GM04503 (cell line): Measurements from ENCODE around the gene NOX5.

ENCODE experiments used
- DNase-seq: peaks from one replicate; pipeline ENCODE4 v3.0.0-alpha.2; 2012; ENCODE audit warnings: low read depth

The NOX5 gene

GRCh38 chr15:69021895-69022294 is 7.4 kb downstream of the NOX5 start:
- DNase-seq, result no peak

DNA sequence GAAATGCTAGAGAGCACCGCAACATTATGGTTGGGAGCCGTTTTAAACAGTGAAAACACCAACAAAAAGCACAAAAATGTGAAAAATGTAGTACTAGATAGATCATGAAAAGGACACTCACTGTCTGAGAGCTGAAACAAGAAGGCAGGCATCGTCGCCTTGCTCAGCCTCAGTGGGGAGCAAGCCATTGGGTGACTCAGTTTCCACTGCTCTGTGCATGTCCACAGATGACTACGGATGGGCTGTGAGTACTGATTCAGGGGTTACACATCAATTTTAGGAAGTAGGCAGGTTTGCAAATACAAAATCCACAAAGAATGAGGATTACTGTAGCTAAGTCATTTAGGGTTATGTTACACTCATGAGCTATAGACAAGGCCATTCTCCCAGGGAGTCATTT is 10.8 kb downstream of the NOX5 start:
- no peak for DNase-seq

GRCh38 chr15:69026355-69026754 is 11.9 kb downstream of the NOX5 start:
- DNase-seq, result no peak

DNA sequence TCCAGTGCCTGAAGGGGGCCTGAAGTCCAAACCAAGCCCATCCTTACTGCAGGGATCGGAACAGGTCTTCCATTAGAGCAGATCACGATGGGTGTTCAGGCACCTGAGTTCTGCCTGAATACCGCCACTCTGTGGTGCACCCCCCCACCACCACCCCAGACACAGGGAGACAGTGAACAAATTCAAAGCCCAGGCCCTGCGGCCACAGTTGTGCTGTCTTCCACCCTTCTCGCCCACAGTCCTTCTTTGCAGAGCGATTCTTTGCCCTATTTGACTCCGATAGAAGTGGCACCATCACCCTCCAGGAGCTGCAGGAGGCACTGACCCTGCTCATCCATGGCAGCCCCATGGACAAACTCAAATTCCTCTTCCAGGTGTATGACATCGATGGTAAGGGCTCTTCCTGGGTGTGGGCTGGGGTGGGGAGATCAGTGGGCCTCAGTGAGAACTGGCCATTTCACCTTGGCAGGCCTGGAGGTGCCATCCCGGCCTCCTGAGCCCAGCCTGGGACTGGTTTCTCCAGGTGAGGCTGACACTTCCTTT is 13.6 kb downstream of the NOX5 start:
- DNase-seq, result no peak

DNA sequence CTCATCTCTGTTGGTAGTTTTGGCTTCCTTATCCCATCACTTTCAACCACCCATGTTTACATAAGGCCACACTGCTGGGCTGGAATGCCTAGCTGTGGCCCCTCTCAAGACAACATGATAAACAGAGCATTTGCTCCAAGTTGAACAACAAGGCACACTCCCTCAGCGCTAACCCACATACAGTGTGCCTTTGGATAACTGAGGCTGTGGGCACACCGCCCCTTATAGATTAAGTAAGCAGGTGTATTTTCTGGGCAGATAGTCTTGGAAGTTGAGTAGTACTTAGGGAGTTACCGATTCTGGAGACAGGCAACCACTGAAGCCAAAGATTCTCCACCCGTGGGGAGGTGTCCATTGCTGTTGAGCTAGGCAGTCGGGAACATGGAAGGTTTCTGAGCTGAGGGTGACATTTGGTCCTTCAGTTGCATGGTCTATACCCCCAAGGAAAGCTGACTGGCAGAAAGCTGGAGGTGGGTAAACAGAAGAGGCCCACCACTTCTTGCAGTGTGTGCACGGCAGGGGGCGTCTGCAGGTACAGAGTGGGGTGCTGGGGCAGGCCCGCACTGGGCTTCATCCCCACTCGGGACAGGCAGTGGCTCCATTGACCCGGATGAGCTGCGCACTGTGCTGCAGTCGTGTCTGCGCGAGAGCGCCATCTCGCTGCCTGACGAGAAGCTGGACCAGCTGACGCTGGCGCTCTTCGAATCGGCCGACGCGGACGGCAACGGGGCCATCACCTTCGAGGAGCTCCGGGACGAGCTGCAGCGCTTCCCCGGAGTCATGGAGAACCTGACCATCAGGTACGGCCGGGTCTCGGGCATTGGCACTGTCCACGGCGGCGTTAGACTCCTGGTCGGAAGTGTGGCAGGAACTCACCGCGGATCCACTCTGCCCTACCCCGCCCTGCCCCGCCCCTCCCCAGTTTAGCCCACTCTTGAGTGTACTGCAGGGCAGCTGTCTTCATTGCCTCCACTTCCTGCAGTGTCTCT is 16.8 kb downstream of the NOX5 start:
- no peak for DNase-seq

DNA sequence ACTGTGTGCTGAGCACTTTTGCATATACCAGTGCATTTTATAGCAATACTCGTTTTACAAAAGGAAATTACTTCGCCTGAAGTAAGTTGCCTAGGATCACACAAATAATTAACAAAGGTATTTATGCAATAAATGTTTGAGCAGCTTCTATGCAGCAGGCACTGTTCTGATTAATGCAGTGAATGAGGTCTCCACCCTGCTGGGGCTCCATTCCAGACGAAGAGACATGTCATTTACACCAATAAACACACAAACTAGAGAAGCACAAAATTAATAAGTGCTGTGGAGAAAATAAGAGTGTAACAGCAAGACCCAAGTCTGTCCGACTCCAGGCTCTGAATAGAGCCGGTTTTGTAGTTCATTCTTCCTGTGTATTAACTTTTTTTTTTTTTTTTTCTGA is 17.5 kb downstream of the NOX5 start:
- no peak for DNase-seq

GRCh38 chr15:69032703-69033373 is 18.3 kb downstream of the NOX5 start:
- DNase-seq, result no peak

DNA sequence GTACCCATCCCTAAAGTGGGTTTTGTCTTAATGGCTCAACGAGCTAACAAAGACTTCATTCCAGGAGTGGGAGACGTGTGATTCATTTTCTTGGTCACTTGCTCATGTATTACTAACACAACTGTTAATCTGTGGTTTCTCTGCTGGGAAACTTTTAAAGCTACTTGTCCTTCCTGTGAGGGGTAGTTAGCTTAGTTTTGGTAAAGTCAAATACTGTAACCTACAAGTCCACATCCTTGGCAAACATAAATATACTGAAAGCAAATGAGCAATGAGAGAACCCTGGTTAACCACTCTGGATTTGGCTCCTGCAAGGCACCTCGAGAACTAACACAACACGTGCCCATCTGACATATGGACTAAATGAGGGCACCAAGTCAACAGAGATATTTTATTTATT is 19.9 kb downstream of the NOX5 start:
- DNase-seq, result peak; percentile 69

DNA sequence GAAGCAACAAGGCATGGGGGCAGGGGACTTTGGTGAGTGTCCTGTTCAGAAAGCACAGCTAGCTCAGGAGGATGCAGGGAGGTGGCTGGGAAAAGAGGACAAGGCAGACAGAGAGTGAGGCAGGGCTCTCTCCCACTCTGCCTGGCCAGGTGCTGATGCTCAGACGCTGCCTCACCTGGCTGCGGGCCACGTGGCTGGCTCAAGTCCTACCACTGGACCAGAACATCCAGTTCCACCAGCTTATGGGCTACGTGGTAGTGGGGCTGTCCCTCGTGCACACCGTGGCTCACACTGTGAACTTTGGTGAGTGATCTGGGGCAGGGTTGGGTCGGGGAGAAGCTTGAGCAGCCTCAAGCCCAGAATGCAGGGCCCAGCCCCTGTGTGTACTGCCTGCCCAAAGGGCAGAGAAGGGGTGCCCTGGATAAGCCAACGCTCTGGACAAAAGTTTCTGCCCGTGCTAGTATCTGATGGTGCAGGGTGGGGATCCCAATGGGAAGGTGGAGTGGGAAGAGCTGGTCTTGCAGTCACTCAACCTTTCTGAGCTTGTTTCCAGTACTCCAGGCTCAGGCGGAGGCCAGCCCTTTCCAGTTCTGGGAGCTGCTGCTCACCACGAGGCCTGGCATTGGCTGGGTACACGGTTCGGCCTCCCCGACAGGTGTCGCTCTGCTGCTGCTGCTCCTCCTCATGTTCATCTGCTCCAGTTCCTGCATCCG is 20.9 kb downstream of the NOX5 start:
- no peak for DNase-seq

- no peak for DNase-seq
Measured at GRCh38 chr15:69035918-69036258, 21.4 kb downstream of the NOX5 start.

- DNase-seq, result no peak
Measured at GRCh38 chr15:69036826-69037225, 22.3 kb downstream of the NOX5 start.

DNA sequence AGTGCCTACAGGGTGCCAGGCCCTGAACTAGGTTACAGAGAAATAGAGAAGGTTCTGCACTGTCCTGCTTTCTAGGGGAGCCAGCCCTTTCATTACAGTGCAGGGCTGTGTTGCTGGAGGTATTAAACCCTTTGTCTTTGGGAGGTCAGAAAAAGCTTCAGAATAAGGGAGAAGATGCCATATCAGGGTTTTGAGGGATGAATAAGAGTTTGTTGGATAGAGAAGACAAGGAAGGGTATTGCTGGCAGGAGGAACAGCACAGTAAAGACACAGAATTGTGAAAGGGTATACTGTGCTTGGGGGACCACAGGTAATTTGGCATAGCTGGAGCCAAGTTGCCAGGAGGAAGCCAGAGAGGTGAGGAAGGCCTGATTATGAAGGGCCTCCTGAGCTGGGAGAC is 23.0 kb downstream of the NOX5 start:
- no peak for DNase-seq

DNA sequence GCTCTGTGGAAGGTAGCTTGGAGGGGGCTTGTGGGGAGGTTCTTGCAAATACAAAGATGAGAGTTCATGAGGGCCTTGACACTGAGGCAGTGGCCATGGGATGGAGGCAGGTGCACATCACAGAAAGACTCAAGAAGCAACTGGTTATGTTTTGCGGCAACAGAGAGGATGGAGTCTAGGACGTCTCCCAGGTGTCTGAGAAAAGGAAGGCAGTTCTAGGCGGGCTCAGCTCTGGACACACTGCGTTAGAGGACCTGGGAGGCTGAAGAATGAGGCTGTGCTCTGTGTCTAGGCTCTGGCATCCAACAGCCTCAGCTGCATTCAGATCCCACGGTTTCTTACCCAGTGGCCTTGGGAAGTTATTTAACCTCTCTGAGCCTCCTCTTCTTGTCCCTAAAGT is 23.5 kb downstream of the NOX5 start:
- DNase-seq, result no peak

DNA sequence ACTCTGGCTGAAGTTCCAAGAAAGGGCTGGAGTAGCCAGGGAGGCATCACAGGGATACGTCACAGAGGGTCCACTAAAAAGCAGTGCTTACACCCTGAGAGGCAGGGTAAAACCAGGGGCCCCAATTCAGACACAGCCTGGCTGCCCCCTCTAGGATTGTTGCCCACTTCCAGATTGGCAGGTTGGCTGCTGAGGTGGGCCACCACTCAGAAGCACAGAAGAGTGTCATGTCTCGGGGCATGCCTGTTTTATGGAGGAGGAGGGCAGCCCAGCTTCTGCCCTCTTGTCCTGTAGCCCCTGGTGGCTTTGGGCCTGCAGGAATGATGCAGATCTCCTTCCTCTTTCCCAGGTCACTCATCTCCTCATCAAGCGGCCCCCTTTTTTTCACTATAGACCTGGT is 24.0 kb downstream of the NOX5 start:
- no peak for DNase-seq

DNA sequence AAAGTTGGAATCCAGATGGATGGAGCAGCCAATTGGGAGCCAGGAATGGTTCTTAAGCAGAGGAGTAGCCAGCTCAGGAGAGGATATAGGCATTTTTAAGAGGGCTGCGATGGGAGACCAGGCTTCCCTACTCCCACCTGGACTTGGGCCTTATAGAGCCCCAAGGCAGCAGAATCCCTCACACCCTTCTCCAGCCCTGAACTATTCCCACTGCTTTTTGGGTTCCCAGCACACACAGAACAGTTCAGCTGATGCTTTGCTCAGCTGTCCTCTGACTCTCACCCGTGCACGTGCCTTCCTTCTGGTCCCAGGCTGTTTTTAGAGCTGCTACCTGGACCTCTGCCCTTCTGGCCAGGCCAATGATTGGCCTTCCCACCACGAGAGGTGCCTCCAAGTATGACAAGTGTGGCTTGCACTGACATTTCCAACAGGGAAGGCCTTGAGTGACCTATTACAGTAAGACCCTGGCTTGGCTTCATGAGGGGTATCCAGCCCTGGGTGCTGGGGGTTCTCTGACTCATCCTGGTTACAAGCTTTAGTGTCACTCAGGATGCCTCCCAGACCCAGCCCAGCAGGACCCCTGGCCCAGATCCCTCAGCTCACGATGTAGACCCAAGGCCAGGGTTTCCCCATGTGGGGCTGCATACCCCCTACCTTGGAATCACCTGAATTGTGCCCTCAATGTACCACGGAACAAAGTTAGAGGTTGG is 25.2 kb downstream of the NOX5 start:
- DNase-seq, result no peak

- DNase-seq, result no peak
Measured at GRCh38 chr15:69042531-69042930, 28.0 kb downstream of the NOX5 start.

- no peak for DNase-seq
Measured at GRCh38 chr15:69045802-69046201, 31.3 kb downstream of the NOX5 start.

DNA sequence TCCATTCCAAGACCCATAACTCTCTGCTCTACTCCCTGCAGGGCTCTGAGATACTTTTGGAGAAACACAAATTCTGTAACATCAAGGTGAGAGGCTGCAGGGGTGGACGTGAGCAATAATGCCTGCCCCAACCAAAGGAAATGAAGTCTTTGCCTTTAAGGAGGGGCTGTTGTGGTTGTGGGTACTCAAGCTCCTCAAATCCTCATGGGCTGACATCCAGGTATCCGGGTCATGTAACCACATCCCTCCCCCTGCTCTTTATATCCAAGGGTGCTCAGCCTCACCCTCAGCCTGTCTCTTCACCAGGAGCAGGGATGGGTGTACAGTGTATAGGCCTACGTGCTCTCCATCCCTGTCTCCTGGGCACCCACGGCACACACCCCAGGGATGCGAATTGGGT is 32.3 kb downstream of the NOX5 start:
- DNase-seq, result no peak

- DNase-seq, result no peak
Measured at GRCh38 chr15:69049976-69050375, 35.5 kb downstream of the NOX5 start.

- no peak for DNase-seq
Measured at GRCh38 chr15:69055251-69055650, 40.8 kb downstream of the NOX5 start.

DNA sequence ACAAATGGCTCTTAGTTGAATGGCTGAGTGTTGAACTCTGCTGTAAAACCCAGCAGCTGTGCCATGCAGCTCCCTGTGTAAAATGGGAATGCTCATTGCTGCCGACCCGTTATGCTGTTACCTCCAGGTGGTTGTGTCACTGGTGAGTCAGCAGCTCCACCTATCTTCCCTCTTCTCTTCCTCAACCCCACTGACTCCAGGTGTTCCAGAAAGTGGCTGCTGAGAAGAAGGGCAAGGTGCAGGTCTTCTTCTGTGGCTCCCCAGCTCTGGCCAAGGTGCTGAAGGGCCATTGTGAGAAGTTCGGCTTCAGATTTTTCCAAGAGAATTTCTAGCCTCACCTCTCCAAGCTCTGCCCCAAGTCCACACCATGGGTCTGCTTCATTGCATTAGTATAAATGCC is 41.9 kb downstream of the NOX5 start:
- no peak for DNase-seq
